ENCODE results near the gene NBPF10.
"Not testable (repeated sequence)": the region's sequence is repeated elsewhere in the genome, so short reads cannot be mapped to it uniquely, and the experiment has no call there.

NBPF10 gene, protein sequence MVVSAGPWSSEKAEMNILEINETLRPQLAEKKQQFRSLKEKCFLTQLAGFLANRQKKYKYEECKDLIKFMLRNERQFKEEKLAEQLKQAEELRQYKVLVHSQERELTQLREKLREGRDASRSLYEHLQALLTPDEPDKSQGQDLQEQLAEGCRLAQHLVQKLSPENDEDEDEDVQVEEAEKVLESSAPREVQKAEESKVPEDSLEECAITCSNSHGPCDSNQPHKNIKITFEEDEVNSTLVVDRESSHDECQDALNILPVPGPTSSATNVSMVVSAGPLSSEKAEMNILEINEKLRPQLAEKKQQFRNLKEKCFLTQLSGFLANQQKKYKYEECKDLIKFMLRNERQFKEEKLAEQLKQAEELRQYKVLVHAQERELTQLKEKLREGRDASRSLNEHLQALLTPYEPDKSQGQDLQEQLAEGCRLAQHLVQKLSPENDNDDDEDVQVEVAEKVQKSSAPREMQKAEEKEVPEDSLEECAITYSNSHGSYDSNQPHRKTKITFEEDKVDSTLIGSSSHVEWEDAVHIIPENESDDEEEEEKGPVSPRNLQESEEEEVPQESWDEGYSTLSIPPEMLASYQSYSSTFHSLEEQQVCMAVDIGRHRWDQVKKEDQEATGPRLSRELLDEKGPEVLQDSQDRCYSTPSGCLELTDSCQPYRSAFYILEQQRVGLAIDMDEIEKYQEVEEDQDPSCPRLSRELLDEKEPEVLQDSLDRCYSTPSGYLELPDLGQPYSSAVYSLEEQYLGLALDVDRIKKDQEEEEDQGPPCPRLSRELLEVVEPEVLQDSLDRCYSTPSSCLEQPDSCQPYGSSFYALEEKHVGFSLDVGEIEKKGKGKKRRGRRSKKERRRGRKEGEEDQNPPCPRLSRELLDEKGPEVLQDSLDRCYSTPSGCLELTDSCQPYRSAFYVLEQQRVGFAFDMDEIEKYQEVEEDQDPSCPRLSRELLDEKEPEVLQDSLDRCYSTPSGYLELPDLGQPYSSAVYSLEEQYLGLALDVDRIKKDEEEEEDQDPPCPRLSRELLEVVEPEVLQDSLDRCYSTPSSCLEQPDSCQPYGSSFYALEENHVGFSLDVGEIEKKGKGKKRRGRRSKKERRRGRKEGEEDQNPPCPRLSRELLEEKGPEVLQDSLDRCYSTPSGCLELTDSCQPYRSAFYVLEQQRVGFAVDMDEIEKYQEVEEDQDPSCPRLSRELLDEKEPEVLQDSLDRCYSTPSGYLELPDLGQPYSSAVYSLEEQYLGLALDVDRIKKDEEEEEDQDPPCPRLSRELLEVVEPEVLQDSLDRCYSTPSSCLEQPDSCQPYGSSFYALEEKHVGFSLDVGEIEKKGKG (N-terminal part only)

DNA sequence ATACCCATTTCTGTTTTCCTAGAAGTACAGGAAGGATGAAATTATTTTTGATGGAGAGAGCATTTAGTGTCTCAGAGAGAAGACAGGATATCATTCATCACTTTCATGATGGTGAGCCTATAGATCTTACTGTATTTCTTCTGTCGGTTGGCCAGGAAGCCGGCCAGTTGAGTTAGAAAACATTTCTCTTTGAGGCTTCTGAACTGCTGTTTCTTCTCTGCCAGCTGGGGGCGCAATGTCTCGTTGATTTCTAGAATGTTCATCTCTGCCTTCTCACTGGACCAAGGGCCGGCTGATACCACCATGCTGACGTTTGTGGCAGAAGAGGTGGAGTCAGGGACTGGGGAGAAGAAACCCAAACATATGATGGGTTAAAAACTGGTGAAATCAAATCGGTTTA lies at the start of gene NBPF10:
NBPF10 (minus strand) TSS at position 340 of the 400 bp plus-strand sequence; CDS start at position 305, 35 bp downstream.
- DNase-seq (ENCODE audit: extremely low read depth, low read depth): not testable (repeated sequence)

DNA sequence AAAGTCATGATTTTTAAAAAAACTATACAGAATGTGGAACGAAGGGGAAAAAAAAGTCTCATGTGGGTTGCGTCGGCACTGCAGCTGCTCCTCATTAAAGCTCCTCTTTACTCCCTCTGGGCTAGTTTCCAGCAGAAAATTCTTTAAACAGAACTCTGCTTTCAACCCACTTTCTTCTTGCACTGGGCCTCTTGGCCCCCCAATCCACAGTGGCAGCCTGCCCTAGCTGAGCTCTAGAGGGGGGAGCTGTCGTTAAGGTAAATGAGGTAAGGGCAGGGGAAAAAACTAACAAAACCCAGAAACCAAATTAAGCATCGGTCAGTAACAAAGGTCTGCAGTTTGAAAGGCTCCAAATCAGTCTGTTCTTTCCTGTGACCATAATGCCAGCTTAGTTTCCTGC lies 29.9 kb upstream of the NBPF10 start:
- DNase-seq (ENCODE audit: extremely low read depth, low read depth): not testable (repeated sequence)

DNA sequence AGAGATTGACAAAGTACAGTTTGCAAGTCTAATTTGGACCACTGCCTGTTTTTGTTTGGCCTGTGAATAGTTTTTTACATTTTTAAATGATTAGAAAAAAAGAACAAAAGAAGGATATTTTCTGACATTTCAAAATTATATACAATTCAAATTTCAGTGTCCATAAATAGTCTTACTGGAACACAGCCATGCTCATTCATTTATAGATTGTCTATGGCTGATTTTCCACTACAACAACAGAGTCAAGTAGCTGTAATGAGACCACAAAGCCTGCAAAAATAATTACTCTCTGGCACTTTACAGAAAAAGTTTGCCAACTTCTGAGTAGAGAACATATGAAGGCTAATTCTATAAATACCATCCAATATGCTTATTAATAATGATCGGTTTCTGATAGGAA lies 23.1 kb upstream of the NBPF10 start:
- DNase-seq (ENCODE audit: extremely low read depth, low read depth): not testable (repeated sequence)

DNA sequence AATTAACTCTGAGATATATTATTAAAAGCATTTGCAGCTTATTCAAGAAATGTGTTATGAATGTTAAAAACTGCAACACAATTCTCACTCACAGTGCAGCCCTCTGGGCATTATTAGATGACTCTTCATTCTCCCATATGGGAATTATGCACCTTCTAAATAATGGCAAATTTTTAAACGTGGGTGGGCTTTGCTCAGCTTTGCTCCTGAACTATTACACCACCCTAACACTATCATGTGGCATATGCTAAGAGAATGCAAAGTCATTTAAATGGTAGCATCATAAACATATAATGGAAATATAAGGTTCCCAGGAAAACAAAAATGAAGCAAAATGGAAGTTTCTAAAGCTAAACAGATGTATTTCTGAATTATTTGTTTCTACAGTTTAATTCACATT lies 22.7 kb upstream of the NBPF10 start:
- DNase-seq (ENCODE audit: extremely low read depth, low read depth): not testable (repeated sequence)

Data from AG09319 (cell line).